Measurements from ENCODE around the gene LRRC28.

LRRC28 gene

DNA sequence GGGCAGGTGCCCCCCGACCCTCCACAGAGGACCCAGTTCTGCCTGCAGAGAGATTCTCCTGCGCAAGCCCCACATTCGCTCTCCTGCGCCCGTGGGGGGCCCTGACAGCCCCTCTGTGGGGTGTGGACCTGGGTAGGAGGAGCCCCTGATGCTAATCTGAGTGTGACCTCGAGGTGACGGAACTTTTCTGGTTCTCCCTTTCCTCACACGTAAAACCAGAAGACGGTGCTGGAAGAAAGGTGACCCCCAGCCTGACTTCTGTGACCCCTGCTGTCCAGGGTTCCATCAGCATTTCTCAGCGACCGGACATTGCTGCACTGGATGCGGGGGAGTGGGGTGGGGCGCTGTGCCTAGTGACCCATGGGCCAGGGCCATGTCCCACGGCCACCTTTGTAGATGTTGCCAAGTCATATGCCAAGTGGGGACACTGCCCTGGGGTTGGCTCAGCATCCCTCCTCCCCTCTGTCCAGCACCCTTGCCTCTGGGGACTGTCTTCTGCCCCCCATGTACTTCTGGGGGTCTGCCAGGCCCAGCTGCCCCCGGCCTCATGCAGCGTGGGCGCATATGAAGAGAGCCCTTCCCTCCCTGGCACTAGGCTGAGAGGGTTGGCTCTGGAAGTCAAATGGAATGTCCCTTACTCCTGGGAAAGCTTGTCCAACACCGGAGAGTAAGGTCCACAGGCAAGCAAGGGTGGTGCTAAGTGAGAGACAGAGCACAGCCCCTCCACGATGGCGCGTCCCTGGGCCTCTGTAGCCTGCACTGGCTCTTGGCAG is 185.4 kb downstream of the LRRC28 start:
- DNase-seq (ENCODE audit: low read depth) = no peak

DNA sequence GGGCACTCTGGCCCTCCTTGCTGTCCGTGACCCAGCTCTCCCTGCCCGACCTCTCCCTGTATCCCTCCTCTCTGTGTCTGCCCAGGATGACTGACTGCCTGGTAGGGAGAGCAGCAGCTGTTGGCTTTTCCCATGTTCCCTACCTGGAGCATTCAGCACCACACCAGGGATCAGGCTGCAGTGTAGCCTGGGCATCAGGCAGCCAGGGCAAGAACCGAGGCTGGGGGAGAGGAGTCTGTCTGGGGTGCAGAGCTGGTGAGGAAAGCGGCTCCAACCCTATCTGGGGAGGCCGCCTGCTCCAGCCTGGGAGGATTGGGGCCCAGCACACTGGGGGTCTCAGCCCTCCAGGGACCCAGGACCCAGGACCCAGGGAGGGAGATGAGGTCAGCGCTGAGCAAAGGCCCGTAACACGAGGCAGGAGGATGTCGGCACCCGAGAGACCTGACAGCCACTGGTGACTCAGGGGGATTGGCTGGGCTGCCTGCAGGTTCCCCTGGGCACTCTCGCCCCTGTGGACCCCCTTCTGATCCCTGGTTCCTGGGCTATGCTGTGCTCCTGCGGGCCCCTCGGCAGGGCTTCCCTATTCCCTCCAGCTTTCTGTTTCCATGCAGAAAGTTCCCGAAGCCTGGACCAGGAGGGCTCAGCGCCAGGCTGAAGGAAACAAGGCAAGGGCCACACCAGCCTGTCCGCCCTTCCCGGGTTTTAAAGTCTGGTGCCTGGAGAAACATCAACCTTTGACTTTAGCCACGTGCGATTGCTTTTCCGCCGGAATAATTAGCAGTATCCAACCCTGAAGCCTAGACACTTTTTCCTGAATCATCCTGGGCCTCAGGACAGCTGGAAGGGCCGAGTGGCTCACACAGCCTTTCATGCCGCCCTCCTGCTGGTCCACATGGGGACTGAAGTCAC is 186.3 kb downstream of the LRRC28 start:
- no peak for DNase-seq (ENCODE audit: low read depth)

DNA sequence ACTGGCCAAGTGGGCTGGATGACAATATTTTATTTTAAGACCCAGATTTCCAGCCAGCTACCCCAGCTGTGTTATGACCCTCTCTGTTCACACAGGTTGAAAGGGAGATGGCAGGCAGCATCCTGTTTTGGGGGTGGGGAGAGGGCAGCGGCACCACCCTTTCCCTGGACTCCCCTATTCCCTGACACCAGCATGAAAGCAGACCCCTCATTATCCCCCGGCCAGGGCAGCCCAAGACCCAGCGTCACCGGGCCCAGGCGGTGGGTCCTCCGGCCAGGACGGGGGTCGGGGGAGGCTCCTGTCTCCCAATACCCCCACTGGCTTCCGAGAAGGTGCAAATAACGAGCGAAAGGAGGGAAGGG is 186.9 kb downstream of the LRRC28 start:
- no peak for DNase-seq (ENCODE audit: low read depth)

DNA sequence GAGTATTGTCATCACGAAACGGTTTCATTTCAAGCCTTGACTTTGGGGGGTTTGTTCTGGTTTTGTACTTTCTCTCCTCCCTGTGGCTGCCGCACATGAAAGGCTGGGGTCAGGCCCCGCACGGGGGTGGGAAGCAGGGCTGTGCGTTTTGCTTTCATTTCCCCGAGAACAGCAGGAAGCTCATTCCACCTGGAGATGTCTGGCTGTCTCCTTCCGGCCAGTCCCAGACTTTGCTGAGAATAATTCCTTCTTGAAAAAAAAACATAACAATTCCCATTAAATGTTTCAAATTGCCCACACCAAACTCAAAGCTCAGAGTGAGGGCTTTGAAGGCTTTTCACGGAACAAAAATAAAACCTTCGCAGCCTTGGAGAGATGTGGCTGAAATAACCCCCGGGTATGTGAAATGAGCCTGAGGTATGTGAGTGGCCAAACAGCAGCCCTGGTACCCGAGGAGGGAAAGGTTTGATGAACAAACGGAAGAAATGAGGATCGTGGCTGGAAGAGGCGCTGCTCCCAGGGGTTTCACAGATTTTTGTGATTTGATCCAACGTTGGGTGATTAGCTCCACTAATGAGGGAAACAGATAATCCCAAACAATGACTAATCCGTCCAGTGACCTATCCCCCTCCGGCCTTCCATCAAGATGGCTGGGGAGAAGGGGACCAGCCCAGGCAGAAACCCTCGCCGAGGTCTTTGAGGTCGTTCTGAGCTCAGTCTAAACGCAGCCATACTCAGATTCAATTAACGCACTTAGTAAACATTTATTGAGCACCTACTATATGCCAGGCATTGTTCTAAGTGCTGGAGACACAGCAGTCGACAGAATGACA is 187.6 kb downstream of the LRRC28 start:
- DNase-seq (ENCODE audit: low read depth) = no peak

DNA sequence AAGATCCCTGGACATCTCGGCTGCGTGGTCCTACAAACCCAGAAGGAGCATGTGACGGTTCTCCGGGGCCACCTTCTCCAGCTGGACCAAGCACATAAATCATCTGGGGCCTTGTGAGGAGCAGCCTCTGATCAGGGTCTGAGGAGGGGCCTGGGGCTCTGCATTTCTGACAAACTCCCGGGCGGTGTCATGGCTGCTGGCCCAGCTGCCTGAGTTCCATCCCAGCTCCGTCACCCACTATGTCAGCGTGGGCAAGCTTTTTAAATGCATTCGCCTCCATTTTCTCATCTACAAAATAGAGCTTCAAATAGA is 188.2 kb downstream of the LRRC28 start:
- no peak for DNase-seq (ENCODE audit: low read depth)

DNA sequence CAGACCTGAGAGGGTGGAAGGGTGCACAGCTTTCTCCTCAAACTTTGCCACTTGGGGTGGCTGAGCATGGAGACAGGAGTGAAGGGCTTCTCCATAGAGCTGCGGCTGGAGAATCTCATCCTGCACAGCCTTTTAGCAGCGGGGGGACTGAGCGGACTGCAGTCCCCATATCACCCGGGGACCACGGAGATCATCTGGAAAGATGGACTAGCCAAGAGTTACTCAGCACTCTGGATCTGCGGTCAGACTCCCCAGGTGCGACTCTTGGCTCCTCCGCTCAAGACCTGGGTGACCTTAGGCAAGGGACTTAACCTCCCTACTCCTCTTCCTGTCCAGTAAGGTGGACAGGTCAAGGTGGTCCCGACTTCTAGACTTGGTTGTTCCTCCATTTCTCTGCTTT is 188.7 kb downstream of the LRRC28 start:
- no peak for DNase-seq (ENCODE audit: low read depth)
